HepG2 (cell line): ENCODE data around the gene PNPLA2. TPM values are rescaled to one million over a fixed set of nuclear protein-coding genes. Genes with fewer than 3 reads are reported as not detected.

Source experiments
- AGO2 ChIP-seq: fragments of 200-400 bp; formaldehyde crosslinking; optimal IDR thresholded peaks from 2 replicates; pipeline ENCODE3; 2017; ENCODE audit warnings: mild to moderate bottlenecking, low read depth, low read length, moderate library complexity
- CEBPB ChIP-seq: IDR thresholded peaks from 2 replicates; pipeline ENCODE4 v1.6.1; 2011; ENCODE audit warnings: low read depth, low read length, improper control_type of control experiment, borderline replicate concordance
- EED ChIP-seq: sonication (generic); formaldehyde crosslinking; IDR thresholded peaks from 2 replicates; pipeline ENCODE4 v1.5.0; 2020; ENCODE audit warnings: mild to moderate bottlenecking, missing genetic modification reagents
- HINFP ChIP-seq: sonication (generic); formaldehyde crosslinking; IDR thresholded peaks from 2 replicates; pipeline ENCODE4 v1.4.0; 2020; ENCODE audit warnings: low read depth, mild to moderate bottlenecking, missing genetic modification reagents
- KDM2A ChIP-seq: sonication (generic); formaldehyde crosslinking; IDR thresholded peaks from 2 replicates; pipeline ENCODE4 v1.4.0; 2020; ENCODE audit warnings: low read depth, missing genetic modification reagents, borderline replicate concordance
- MTF2 ChIP-seq: sonication (generic); formaldehyde crosslinking; IDR thresholded peaks from 2 replicates; pipeline ENCODE4 v1.5.0; 2020; ENCODE audit warnings: missing genetic modification reagents, borderline replicate concordance
- NFKBIZ ChIP-seq: IDR thresholded peaks from 2 replicates; pipeline ENCODE4 v1.6.1; 2018; ENCODE audit warnings: missing genetic modification reagents, missing compliant biosample characterization
- PATZ1 ChIP-seq: sonication (generic); formaldehyde crosslinking; IDR thresholded peaks from 2 replicates; pipeline ENCODE4 v1.4.0; 2020; ENCODE audit warnings: missing genetic modification reagents
- POLR2AphosphoS5 ChIP-seq: IDR thresholded peaks from 2 replicates; pipeline ENCODE4 v1.6.1; 2012; ENCODE audit warnings: low read depth, low read length
- PRPF4 ChIP-seq: fragments of 200-400 bp; formaldehyde crosslinking; IDR thresholded peaks from 2 replicates; pipeline ENCODE4 v1.6.1; 2016; ENCODE audit warnings: low read length, low read depth; ENCODE audit not compliant: poor library complexity, severe bottlenecking
- RCOR2 ChIP-seq: IDR thresholded peaks from 2 replicates; pipeline ENCODE4 v1.6.1; 2016; ENCODE audit warnings: missing biosample characterization, missing genetic modification reagents
- SOX5 ChIP-seq: IDR thresholded peaks from 2 replicates; pipeline ENCODE4 v1.6.1; 2016; ENCODE audit warnings: borderline replicate concordance
- TOE1 ChIP-seq: sonication (generic); formaldehyde crosslinking; IDR thresholded peaks from 2 replicates; pipeline ENCODE4 v1.4.0; 2020; ENCODE audit warnings: mild to moderate bottlenecking, missing genetic modification reagents
- ZNF101 ChIP-seq: sonication (generic); formaldehyde crosslinking; IDR thresholded peaks from 2 replicates; pipeline ENCODE4 v1.4.0; 2020; ENCODE audit warnings: mild to moderate bottlenecking, low read depth, missing genetic modification reagents, borderline replicate concordance
- ZNF180 ChIP-seq: sonication (generic); formaldehyde crosslinking; IDR thresholded peaks from 2 replicates; pipeline ENCODE4 v1.4.0; 2020; ENCODE audit warnings: low read depth, missing genetic modification reagents, borderline replicate concordance
- ZNF232 ChIP-seq: sonication (generic); formaldehyde crosslinking; IDR thresholded peaks from 2 replicates; pipeline ENCODE4 v1.4.0; 2020; ENCODE audit warnings: missing genetic modification reagents, borderline replicate concordance
- ZNF280D ChIP-seq: sonication (generic); formaldehyde crosslinking; IDR thresholded peaks from 2 replicates; pipeline ENCODE4 v1.5.1; 2020; ENCODE audit warnings: mild to moderate bottlenecking, missing genetic modification reagents
- ZNF30 ChIP-seq: sonication (generic); formaldehyde crosslinking; IDR thresholded peaks from 2 replicates; pipeline ENCODE4 v1.5.0; 2020; ENCODE audit warnings: mild to moderate bottlenecking, missing genetic modification reagents
- ZNF441 ChIP-seq: sonication (generic); formaldehyde crosslinking; IDR thresholded peaks from 2 replicates; pipeline ENCODE4 v1.7.0; 2021; ENCODE audit warnings: missing genetic modification reagents, borderline replicate concordance
- ZNF496 ChIP-seq: sonication (generic); formaldehyde crosslinking; IDR thresholded peaks from 2 replicates; pipeline ENCODE4 v1.8.1; 2023; ENCODE audit warnings: mild to moderate bottlenecking, moderate library complexity, missing genetic modification reagents; ENCODE audit not compliant: insufficient replicate concordance
- ZNF619 ChIP-seq: sonication (generic); formaldehyde crosslinking; IDR thresholded peaks from 2 replicates; pipeline ENCODE4 v1.4.0; 2020; ENCODE audit warnings: mild to moderate bottlenecking, missing genetic modification reagents
- ZNF740 ChIP-seq: sonication (generic); formaldehyde crosslinking; IDR thresholded peaks from 2 replicates; pipeline ENCODE4 v1.4.0; 2020; ENCODE audit warnings: missing genetic modification reagents
- ZNF781 ChIP-seq: sonication (generic); formaldehyde crosslinking; IDR thresholded peaks from 2 replicates; pipeline ENCODE4 v1.5.1; 2020; ENCODE audit warnings: borderline replicate concordance, mild to moderate bottlenecking, missing genetic modification reagents; ENCODE audit errors: not compliant biosample characterization
- polyA plus RNA-seq, 8 experiments: library from polyadenylated mRNA; depleted of rRNA in 3 of 8; stranded (reverse) in 7 of 8; unstranded in 1 of 8; fragments of >200 nt; fragmentation: Illumina TruSeq in 4 of 8; extraction: Trizol in 4 of 8; gene quantifications; 2 replicates each; pipeline versions ENCODE4 v1.2.1 to v1.2.3, GENCODE V29; 2011 to 2016; ENCODE audit warnings: low read depth in 4 of 8, missing spikeins in 1 of 8, mixed read lengths in 1 of 8; ENCODE audit not compliant: insufficient read depth in 1 of 8
- total RNA-seq, 5 experiments: library from RNA; depleted of rRNA; stranded (reverse); fragments of >200 nt; fragmentation: Illumina TruSeq; extraction: Trizol; gene quantifications; 2 replicates each; pipeline ENCODE4 v1.2.3, GENCODE V29; 2016; ENCODE audit warnings: low read depth in 1 of 5

Gene PNPLA2
- total and polyA plus RNA-seq, 2 of the 13 experiments (the other 11 are each of a cell fraction or from before 2014, with no cell fraction given), result 10.5 to 43.2 TPM

- no peak for TF ChIP-seq ZNF280D (CRISPR knock-in tag)
- TF ChIP-seq ZNF781 (CRISPR knock-in tag), result no peak
- no peak for TF ChIP-seq PRPF4
- TF ChIP-seq KDM2A (CRISPR knock-in tag), result no peak
- TF ChIP-seq ZNF441 (CRISPR knock-in tag), result no peak
- no peak for TF ChIP-seq SOX5 (CRISPR knock-in tag)
- 0 out of 2 replicates have a peak, but pooled peaks have one; percentile 62 for TF ChIP-seq MTF2 (CRISPR knock-in tag)
- no peak for TF ChIP-seq ZNF619
- no peak for TF ChIP-seq PATZ1 (CRISPR knock-in tag)
- no peak; the same call in 1 of the 2 replicates for TF ChIP-seq ZNF232
- no peak for TF ChIP-seq ZNF101 (CRISPR knock-in tag)
- no peak for TF ChIP-seq ZNF740
- TF ChIP-seq CEBPB, result no peak
- no peak for TF ChIP-seq ZNF496 (CRISPR knock-in tag)
- no peak; the same call in 1 of the 2 replicates for TF ChIP-seq NFKBIZ (CRISPR knock-in tag)
- TF ChIP-seq ZNF30 (CRISPR knock-in tag), result no peak
- TF ChIP-seq ZNF180, result no peak
- TF ChIP-seq POLR2AphosphoS5, result peak; percentile 56; the same call in 1 of the 2 replicates
- no peak for TF ChIP-seq AGO2
- no peak for TF ChIP-seq EED (CRISPR knock-in tag)
- TF ChIP-seq RCOR2, result no peak; the same call in 1 of the 2 replicates
- no peak for TF ChIP-seq HINFP (CRISPR knock-in tag)
- no peak for TF ChIP-seq TOE1 (CRISPR knock-in tag)
These were observed 10.1 kb upstream of the PNPLA2 start (continued) for GRCh38 chr11:808427-809286.
